GM11168 (cell line): ENCODE measurements around the gene VIM.

Experiments used
- in situ Hi-C: fragments of 300-500 bp; cut with MboI; formaldehyde crosslinking; loops from one replicate; pipeline ENCODE4 v1.12.0; 2022; ENCODE audit warnings: low sequenced_read_pairs; ENCODE audit not compliant: unreplicated experiment

VIM gene

DNA sequence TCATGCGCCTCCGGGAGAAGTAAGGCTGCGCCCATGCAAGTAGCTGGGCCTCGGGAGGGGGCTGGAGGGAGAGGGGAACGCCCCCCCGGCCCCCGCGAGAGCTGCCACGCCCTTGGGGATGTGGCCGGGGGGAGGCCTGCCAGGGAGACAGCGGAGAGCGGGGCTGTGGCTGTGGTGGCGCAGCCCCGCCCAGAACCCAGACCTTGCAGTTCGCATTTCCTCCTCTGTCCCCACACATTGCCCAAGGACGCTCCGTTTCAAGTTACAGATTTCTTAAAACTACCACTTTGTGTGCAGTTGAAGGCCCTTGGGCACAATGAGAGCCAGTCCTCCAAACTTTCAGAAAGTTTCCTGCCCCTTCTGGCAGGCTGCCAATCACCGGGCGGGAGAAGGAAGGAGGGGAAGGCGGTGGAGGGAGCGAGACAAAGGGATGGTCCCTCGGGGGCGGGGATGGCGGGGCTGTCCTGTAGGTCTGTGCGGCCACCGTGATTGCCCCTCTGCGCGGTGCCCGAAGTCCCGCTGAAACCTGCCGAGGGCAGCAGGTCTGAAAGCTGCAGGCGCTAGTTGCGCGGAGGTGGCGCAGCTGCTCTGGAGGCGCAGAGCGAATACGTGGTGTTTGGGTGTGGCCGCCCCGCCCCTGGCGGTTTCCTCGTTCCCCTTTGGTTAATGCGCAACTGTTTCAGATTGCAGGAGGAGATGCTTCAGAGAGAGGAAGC, 2.1 kb downstream of the VIM start:
- in situ Hi-C loops, result loop anchor here (25.0 kb wide), 1 partner anchor 793 kb away; the partner anchor contains the start of gene PTER

DNA sequence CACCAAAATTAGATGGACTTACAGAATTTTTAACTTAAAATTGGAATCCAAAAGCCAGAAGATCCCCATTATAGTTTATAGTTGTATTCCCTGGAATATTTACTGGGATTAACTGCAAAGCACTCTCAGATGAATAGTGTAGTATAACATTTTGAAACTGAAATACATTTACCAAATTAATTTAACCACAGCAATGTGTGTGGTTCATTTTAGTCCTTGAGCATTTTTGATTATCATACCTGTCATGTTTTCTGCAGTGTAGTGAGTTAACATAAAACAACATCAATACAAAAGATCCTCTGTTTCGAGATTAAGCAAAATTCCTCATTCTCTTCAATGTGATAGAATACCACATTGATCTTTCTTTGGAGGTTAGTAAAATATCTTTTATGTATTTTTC, 3.7 kb downstream of the VIM start:
- in situ Hi-C loops, result loop anchor here (25.0 kb wide), 1 partner anchor 794 kb away; the partner anchor contains the start of gene PTER

DNA sequence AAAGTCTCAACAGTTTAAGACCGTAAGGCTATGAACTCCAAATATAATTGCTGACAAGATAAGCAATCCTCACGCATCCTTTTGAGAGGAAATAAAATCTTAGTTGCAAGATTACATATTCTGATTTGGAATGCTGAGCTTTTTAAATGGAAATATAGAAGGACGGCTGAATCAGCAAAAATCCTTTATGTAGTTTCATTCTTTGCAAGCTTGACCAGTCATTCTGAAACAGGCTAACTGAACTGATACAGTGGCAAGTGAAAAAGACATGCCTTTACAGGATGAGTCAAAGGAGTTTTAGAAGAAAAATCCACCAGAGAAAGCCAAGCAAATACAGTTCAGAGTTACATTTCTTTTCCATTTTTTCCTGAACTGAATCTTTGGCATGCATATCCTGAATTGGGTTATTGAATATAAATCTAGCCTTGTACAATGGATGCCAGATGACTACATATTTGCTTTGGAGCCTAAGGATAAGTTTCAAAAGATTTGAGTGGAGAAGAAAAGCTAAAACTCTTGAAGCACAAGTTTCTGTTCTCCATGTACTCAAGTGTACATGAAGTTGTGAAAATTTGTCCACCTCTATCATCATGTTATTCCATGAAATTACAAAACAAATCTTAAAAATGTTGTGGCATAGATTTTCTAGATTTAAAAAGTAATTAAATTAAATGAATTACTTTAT, 4.4 kb downstream of the VIM start:
- in situ Hi-C loops, result loop anchor here (25.0 kb wide), 1 partner anchor 795 kb away; the partner anchor contains the start of gene PTER

DNA sequence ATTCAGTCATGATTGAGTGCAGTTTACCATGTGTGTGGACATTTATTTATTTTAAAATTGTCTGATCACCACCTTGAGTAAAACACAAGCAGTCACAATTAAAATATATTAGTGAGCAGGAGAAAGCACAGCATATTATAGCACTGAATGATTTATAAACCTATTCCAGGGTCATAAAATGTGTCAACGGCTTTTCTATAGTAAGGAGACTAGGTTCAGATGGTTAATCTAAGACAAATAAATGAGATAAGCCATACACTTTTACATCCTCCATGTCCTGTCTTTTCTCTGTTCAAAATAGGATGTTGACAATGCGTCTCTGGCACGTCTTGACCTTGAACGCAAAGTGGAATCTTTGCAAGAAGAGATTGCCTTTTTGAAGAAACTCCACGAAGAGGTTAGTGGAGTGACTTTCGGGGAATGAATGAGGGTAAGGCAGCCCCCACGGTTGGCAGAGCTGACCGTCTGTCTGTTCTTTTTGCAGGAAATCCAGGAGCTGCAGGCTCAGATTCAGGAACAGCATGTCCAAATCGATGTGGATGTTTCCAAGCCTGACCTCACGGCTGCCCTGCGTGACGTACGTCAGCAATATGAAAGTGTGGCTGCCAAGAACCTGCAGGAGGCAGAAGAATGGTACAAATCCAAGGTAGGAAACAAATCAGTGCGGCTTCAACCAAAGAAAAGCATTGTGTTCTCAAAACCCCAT, 5.4 kb downstream of the VIM start:
- in situ Hi-C loops, result loop anchor here (25.0 kb wide), 1 partner anchor 796 kb away; the partner anchor contains the start of gene PTER

DNA sequence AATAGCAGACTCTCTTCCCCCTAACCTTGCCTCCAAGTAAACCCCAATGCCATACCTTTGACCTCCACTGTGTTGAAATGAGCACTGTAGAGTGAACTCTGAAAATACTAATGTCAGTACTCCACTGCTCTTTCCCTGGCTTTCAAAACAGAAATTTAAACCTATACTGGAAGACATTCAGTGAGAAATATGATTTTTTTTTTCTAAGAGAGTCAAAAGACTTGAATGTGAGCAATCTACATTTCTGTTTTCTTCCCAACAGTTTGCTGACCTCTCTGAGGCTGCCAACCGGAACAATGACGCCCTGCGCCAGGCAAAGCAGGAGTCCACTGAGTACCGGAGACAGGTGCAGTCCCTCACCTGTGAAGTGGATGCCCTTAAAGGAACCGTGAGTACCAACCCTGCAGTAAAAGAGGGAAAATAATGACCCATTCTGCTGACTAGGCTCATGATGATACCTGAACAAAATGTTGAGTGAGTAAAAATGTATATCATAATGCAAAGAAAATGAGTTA, 6.4 kb downstream of the VIM start:
- in situ Hi-C loops, result loop anchor here (25.0 kb wide), 1 partner anchor 797 kb away; the partner anchor contains the start of gene PTER

DNA sequence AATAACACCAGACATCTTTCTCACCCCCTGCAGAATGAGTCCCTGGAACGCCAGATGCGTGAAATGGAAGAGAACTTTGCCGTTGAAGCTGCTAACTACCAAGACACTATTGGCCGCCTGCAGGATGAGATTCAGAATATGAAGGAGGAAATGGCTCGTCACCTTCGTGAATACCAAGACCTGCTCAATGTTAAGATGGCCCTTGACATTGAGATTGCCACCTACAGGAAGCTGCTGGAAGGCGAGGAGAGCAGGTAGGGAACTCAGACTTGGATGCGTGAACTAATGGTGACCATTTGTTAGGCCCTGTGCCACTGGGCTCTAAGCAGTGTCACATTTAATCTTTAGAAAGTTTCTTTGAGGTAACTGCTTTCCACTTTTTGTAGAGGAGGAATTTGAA, 7.1 kb downstream of the VIM start:
- in situ Hi-C loops, result loop anchor here (25.0 kb wide), 1 partner anchor 798 kb away; the partner anchor contains the start of gene PTER

DNA sequence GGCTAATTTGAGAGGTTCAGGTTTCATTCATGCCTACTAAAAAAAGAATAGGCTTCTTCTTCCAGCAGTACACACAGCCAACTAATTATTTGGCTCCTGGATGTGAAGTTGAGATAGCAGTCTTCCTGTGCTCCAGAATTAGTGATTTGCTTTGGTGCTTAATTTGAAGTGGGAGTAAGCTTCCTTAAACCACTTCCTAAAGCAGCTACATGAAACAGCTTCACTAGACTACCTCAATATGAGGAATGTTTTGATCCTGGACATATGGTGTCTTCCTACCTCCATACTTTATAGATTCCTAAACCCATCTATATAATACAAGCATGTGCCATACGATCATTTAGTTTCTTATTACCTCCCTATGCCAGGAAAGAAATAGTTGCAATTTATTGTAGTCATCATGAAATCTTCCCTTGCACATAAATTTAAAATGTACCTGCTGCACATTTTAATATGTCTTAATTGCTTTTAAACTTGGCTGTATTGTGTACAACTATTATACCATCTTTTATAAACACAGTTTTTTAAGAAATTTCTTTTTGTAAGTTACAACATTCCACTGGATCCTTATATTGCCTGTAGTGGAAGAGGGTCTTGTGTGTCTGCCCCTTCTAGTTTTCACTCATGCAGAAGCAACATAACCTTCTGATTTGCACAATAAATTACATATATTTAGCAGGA, 8.6 kb downstream of the VIM start:
- in situ Hi-C loops, result loop anchor here (25.0 kb wide), 1 partner anchor 799 kb away; the partner anchor contains the start of gene PTER

DNA sequence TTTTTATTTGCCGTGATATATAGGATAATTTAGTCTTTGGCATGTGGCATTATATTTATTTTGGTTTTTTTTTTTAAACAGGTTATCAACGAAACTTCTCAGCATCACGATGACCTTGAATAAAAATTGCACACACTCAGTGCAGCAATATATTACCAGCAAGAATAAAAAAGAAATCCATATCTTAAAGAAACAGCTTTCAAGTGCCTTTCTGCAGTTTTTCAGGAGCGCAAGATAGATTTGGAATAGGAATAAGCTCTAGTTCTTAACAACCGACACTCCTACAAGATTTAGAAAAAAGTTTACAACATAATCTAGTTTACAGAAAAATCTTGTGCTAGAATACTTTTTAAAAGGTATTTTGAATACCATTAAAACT, 9.1 kb downstream of the VIM start:
- in situ Hi-C loops, result loop anchor here (25.0 kb wide), 1 partner anchor 800 kb away; the partner anchor contains the start of gene PTER

DNA sequence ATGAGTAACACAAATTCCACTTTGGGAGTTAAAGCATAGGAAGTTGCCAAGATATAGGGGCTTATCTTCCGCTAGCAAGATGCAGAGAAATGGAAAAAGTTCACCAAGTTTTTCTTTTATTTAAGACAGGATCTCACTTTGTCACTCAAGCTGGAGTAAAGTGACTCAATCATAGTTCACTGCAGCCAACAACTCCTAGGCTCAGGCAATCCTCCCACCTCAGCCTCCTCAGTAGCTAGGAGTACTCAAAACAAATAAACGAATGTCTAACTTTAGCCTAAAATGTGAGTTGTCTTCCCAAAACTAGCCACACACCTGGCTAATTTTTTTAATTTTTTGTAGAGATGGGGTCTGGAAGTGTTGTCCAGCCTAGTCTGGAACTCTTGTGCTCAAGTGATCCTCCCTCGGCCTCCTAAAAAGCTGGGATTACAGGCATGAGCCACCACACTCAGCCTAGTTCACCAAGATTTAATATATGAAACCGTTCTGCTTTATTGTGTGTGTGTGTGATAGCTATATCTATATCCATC, 9.9 kb downstream of the VIM start:
- in situ Hi-C loops, result loop anchor here (25.0 kb wide), 1 partner anchor 801 kb away; the partner anchor contains the start of gene PTER

DNA sequence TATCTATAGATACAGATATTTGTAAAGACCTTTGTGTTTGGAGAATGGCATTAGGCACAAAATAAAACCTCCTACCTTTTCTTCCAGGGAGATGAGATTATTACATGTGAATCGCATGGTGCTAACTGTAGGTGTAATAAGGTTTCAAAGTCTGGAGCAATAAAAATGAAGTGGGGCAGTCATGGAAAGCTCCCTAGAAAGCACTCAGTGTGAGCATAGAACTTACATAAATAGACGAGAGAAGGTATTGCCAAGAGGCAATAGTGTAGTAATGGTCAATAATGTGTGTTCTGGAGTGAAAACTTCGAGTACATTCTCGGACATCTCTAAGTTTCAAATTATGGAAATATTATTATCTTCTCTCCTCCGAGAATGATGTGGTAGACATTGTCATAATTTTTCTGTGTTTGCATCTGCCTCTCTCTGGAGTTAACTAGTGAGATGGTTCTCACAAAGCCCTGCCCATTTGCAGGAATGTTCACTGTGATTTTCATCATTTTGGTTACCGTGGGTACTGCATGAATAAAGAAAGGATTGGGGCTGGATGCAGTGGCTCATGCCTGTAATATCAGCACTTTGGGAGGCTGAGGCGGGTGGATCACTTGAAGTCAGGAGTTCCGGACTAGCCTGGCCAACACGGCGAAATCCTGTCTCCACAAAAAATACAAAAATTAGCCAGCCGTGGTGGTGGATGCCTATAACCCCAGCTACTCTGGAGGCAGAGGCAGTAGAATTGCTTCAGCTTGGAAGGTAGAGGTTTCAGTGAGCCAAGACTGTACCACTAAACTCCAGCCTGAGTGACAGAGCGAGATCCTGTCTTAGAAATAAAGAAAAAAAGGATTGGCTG, 10.6 kb downstream of the VIM start:
- in situ Hi-C loops, result loop anchor here (25.0 kb wide), 1 partner anchor 801 kb away; the partner anchor contains the start of gene PTER

DNA sequence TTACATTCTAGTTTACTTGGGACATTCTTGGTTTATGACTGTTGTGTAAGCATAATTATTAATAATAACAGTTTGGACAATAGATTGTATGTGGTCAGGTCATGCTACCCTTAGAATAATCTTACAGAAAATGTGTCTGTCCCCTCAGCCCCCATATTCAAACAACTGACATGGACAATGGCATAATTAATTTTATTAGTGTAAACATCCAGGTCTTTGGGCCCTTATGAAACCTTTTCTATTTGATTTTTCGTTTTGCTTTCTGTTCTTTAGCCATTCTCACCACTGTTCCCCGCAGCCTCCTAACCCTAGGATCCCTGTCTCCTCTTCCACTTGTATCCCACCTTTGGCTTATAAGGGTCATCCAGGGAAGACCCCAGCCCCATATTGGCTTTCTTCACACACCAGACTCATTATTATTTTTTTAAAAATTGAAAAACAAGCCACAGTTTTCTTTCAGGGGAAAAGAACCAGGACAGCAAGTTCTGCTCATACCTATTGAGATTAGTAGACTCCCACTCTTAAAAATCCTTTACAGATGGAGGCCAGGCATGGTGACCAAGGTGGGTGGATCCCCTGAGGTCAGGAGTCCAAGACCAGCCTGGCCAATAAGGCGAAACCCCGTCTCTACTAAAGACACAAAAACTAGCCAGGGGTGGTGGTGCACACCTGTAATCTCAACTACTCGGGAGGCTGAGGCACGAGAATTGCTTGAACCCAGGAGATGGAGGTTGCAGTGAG, 11.5 kb downstream of the VIM start:
- in situ Hi-C loops, result loop anchor here (25.0 kb wide), 1 partner anchor 802 kb away; the partner anchor contains the start of gene PTER

DNA sequence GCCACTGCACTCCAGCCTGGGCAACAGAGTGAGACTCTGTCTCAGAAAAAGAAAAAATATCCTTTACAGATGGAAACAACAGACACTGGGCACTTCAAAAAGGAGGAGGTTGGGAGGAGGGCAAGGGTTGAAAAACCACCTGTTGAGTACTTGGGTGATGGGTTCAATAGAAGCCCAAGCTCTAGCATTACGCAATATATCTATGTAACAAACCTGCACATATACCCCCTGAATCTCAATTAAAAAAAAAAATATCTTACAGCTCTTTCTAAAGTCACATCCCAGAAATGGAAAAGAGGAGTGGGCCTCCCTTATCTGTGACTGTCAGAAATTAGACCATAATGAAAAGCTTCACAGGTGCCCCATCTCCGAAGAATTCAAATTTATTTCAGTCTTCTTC, 12.1 kb downstream of the VIM start:
- in situ Hi-C loops, result loop anchor here (25.0 kb wide), 1 partner anchor 803 kb away; the partner anchor contains the start of gene PTER

DNA sequence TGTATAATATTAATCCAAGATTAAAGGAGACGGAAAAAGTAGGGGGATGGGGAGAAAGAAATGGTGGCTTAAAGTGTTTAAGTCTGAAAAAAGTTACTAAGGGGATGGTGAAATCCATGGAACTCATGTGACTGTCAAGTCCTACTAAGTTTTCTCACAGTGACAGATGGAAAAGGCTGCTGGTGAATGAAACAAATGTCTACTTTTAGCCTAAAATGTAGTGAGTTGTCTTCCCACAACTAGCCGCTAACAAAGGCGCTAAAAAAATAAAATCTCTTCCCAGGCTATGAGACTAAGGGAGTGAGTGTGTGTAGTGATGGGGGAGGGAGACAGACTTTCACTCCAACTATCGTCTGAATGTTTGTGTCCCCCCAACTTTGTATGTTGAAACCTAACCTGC, 12.6 kb downstream of the VIM start:
- in situ Hi-C loops, result loop anchor here (25.0 kb wide), 1 partner anchor 803 kb away; the partner anchor contains the start of gene PTER

DNA sequence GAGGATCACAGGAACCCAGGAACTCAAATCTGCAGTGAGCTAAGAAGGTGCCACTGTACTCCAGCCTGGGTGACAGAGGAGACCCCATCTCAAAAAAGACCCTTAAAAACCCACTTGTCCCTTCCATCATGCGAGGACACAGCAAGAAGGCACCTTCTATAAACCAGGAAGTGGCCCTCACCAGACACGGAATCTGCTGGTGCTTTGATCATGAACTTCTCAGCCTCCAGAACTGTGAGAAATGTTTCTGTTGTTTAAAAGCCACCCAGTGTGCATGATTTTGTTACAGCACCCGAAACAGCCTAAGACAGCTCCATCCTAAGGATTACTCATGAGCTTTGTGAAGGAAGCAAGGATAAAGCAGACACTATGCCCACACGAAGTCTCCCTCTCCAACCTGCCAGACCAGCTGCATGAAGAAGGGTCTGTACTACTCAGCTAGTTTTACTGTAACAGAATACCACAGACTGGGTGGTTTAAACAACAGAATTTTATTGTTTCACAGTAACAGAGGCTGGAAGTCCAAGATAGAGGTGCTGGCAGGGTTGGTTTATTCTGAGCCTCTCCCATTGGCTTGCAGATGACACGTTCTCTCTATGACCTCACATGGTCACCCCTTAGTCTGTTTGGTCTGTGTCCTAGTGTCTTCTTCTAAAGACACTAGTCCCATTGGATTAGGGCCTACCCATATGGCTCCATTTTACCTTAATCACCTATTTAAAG, 13.7 kb downstream of the VIM start:
- in situ Hi-C loops, result loop anchor here (25.0 kb wide), 1 partner anchor 804 kb away; the partner anchor contains the start of gene PTER

DNA sequence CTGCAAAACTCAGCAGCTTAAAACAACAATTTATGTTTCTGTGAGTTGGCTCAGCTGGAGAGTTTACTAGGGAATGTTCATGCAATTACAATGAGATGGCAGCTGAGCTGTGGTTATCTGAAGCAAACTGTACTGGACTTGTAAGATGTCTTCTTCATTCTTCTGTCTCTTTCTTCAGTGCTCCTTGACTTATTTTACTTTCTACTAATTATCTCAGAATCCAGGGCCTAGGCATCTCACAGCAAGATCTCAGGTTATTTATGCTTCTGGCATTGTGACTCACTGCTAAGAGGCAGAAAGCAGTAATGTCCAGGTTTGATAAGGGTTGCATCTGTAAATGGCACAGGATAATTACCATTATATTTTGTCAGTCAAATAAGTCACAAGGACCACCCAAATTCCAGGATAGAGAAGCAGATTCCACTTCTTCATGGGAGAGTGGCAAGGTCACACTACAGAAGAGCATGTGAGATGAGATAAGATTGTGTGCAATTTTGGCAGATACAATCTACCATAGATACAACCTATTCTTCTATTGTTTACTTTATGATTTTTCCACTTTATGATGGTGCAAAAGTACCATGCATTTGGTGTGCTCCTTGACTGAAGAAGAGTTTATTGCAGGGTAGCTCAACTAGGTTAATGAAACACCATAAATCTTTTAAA, 16.8 kb downstream of the VIM start:
- in situ Hi-C loops, result loop anchor here (5.0 to 25.0 kb wide), 2 partner anchors 388 to 808 kb away; partner anchors contain the start of gene PTER

DNA sequence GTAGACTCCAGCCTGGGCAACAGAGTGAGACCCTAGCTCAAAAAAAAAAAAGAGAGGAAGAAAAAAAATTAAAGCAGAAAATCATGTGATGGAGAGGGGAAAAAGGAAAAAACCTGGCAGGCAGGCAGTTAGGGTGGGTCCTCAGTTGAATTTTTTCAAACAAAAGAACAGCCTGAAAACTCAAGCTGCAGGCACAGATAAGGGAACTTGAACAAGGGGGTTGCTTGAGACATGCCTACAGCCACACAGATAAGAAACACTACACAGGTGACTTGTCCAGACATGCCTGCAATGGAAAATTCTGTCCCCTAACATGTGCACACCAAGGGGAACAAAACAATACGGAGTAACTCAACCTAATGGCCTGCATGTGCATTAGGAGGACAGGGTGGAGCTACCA, 19.2 kb downstream of the VIM start:
- in situ Hi-C loops, result loop anchor here (5.0 to 25.0 kb wide), 2 partner anchors 390 to 810 kb away; partner anchors contain the start of gene PTER
